Muscle of arm (tissue), 12 donors: Measurements from ENCODE around the gene KCNMB4. TPM values are rescaled to one million over a fixed set of nuclear protein-coding genes. Genes with fewer than 3 reads are reported as not detected.
"Not testable (repeated sequence)": the region's sequence is repeated elsewhere in the genome, so short reads cannot be mapped to it uniquely, and the experiment has no call there.

Experiments
- DNase-seq: peaks from one replicate; pipeline ENCODE4 v3.0.0-alpha.2; 2013
- polyA plus RNA-seq, 12 donors: library from polyadenylated mRNA; unstranded; fragments of 120-200 nt; gene quantifications; one replicate each; pipeline ENCODE4 v1.2.1, GENCODE V29; 2013; ENCODE audit not compliant: insufficient read length in 12 of 12

The KCNMB4 gene
- polyA plus RNA-seq, 12 donors = 7.1 to 19.1 (median 14.7) TPM; not detected in 1

DNA sequence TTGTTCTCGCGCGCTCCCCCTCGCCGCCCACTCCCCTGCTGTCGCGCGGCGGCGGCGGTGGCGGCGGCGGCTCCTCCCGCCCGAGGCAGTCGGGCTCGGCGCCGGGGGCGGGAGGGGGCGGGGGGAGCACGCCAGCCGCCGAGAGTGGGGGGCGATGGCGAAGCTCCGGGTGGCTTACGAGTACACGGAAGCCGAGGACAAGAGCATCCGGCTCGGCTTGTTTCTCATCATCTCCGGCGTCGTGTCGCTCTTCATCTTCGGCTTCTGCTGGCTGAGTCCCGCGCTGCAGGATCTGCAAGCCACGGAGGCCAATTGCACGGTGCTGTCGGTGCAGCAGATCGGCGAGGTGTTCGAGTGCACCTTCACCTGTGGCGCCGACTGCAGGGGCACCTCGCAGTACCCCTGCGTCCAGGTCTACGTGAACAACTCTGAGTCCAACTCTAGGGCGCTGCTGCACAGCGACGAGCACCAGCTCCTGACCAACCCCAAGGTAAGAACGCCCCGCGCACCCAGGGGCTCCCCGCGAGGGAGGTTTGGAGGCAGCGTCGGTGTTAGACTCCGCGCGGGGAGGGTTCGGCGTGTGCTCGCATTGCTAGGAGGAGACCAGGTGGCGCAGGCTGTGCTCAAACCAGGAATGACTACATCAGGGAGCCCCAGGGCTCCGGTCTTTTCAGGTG, 629 bp downstream of the KCNMB4 start:
- peak; percentile 45 for DNase-seq

DNA sequence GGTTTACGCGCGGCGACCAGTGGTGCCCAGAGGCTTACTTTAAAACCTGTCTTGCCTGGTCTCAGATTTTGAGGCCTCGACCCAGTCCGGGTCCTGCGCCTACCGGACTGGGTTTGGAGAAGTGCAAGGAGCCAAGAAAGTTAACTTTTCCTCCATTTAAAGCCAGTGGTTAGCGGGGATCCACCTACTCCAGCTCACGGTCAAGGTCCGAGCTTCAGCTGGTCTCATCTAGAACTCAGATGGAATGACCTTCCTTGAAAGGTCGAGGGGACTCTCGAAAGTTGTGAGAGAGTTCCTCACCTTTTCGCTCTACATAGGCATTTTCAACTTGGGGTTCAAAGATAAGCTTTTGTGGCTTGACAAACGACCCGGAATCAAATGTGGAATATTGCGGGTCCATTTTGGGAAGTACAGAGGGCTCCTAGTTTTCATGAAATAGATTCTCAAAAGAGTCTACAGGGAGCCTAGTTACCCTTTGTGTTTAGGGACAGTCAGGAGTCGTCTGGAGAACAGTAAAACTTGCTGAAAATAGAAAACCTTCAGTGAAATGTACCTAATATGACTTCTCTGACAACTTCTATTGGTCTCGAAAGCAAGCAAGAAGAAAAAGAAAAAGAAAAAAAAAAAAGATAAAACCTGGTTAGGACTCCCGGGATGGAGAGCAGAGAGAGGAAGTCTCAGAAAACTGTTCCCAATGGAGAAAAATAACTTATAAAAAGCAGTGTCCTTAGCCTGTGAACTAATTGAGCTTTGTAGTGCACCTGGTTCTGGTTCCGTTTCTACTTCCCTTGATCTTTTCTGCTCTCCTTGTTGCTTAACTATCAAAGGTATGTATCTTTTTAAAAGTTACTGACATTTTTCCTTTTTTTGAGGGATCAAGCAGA, 1.4 kb downstream of the KCNMB4 start:
- peak; percentile 25 for DNase-seq

DNA sequence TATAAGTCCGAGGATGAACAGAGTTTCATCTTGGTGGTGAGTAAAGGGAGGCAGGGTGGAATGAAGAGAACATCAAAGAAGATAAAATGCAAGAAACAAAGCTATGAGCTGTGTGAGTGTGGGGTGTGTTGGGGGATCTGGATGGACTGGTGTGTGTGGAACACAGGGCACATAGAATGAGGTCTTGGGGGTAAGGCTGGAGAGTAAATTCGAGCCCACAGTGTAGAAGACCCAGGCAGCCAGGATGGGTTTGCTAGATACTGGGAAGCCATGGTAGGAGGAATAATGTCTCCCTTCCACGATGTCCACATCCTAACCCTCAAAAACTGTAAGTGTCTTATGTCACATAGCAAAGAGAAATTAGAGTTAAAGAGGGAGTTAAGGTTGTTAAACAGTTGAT, 6.8 kb downstream of the KCNMB4 start:
- no peak for DNase-seq

DNA sequence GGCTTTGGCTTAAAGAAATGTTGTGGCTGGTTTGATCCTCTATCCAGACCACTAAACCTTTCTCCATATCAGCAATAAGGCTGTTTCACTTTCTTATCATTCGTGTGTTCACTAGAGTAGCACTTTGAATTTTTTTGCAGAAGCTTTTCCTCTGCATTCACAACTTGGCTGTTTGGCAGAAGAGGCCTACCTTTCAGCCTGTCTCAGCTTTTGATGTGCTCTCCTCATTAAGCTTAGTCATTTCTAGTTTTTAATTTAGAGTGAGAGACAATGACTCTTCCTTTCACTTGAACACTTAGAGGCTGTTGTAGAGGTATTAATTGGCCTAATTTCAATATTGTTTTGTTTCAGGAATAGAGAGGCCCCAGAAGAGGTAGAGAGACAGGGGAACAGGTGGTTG, 13.8 kb downstream of the KCNMB4 start:
- DNase-seq = no peak

DNA sequence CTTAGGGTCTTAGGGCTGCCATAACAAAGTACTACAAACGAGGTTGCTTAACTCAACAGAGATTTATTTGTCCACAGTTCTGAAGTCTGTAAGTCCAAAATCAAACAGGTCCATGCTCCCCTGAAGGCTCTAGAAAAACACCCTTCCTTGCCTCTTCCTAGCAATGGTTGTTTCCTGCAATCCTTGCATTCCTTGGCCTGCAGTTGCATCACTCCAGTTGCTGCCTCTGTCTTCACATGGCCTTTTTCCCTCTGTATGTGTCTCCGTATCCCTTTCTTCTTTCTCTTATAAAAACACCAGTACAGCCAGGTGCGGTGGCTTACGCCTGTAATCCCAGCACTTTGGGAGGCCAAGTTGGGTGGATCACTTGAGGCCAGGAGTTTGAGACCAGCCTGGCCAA, 17.4 kb downstream of the KCNMB4 start:
- no peak for DNase-seq

DNA sequence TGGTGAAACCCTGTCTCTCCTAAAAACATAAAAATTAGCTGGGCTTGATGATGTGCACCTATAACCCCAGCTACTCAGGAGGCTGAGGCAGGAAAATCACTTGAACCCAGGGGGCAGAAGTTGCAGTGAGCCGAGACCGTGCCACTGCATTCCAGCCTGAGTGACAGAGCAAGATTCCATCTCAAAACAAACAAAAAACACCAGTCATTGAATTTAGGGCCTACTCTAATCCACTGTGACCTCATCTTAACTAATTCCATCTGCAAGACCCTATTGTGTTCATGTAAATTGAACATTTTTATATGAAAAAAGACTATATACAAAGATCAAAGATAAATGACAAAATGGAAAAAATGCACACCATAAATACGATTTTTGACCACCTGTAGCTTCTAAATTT, 17.8 kb downstream of the KCNMB4 start:
- DNase-seq = no peak

DNA sequence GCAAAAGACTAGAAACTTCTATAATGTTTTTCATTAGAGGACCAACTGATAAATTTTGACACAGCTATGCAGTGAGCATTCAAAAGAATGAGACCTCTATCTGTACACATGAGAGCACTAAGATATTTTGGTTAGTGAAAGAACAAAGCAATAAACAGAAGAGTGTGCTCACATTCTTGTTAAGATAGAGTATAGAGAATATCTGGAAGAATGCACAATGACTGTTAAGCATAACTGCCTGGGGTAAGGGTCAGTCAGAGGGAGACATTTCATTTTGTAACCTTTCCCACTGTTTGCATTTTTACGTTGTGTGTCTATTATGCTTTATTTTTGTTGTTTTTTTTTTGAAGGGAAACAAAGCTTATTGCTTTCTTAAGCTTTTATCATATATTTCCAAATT, 20.7 kb downstream of the KCNMB4 start:
- no peak for DNase-seq

DNA sequence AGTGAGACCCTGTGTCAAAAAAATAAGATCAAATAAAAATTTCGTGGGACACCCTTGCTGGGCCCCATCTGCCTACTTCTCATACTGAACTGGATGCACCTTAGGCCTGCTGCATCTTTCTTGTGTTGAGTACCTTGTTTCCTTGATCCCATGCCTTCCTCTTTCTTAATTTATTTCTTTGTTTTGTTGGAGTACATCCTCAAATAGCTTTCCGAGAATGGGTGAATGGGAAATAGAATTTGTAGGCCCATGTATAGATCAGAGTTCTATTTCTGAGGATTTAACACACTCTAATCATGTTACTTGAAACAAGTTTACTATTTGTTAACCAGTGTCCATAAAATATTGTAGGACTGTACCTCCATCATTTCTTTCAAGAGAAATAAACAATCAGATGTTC, 23.6 kb downstream of the KCNMB4 start:
- no peak for DNase-seq

DNA sequence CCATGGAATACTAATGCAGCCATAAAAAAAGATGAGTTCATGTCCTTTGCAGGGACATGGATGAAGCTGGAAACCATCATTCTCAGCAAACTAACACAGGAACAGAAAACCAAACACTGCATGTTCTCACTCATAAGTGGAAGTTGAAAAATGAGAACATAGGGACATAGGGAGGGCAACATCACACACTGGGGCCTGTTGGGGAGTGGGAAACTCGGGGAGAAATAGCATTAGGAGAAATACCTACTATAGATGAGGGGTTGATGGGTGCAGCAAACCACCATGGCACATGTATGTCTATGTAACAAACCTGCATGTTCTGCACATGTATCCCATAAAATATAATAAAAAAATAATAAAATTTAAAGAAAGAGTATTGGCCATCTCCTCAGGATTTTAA, 26.5 kb downstream of the KCNMB4 start:
- not testable (repeated sequence) for DNase-seq

DNA sequence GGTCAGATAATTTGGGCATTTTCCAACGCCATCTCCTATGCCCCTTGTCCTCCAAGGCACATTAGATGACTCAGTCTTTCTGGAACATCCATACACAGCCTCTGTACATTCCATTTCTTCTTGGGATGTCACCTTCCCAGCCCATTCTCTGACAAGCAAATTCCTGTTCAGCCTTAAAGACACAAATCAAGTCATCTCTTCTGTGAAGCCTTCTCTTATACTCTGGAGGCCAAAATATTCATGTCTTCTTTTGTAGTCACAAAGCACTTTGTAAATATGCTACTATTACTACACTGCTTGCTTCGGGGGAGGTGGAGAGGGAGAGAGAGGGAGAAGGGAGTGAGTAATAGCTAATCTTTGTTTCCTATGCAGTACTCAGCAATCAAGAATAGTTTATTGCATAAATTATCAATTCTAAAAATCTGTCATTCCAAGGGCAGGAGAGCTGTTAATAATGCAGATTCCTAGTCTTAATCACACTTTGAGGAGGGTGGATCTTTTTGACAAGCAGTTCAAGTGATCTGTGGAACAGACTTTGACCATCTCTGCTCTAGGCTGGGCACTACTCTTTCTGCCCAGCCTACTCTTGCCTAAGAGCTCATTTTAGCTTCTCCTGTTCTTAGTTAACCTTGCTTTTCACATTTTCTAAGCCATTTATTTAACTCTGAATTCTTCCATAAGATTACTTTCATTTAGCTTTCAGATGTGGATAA, 27.9 kb downstream of the KCNMB4 start:
- DNase-seq = no peak

DNA sequence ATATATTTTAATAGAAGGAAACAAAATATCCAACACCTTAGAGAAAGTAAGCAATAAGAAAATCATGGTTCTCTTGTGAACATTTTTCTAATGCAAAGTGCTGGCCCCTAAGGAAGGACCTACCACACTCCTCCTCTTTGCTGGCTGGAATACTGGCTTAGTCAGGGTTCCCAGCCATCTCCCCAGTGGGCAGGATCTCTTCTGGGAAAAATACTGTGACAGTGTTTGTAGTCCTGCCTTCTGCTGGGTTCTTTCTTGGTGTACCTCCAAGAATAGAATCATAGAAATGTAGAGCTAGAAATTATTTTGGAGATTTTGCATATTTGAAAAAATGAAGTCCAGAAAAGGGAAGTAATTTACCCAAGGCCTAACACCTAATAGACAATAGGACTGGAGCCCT, 31.9 kb downstream of the KCNMB4 start:
- DNase-seq = no peak

DNA sequence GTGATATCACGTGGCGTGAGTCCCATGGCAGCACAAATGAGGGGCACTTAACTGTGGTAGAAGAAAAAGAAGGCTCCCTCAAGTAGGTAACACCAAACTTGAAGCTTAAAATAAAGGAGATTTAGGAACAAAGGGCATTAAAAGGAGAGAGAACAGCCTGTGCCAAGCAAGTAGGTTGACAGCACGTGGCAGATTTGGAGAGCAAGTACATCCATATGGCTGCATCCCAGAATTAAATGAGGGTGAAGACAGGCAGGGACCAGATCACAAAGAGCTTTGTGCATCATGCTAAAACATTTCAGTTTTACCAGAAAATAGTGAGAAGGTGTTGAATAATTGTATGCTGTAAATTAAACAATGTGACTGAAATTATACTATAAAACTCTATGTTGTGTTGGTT, 32.8 kb downstream of the KCNMB4 start:
- DNase-seq = no peak

DNA sequence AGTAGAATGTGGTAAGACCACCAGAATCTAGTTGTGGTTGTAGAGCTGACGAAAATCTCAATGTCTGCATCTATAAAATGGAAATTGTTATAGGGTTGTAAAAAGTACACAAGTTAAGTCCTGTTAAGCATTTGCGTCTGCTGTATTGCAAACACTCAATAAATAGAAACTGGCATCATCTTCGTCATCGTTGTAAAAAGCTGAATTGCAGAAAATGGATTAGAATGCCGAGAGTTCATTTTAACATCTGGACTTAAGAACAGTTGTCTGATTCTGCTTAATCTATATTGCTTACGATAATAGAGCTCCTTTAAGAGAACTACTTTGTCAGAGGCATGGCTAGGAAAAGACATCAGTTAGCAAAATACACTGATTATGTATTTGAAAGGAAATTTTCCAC, 33.2 kb downstream of the KCNMB4 start:
- DNase-seq = no peak

DNA sequence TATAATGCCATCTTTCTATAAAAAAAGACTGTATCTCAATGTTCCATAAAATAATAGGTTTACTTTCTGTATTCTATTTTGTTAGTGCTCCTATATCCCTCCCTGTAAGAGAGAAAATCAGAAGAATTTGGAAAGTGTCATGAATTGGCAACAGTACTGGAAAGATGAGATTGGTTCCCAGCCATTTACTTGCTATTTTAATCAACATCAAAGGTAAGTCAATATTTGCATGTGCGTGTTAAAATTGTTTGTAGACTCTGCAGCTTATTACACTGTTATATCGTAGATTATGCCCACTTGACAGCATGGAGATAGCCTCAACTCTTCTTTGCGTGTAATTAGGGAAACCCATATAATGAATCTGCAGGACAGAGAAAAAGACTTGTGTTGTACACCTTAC, 34.0 kb downstream of the KCNMB4 start:
- DNase-seq = no peak

DNA sequence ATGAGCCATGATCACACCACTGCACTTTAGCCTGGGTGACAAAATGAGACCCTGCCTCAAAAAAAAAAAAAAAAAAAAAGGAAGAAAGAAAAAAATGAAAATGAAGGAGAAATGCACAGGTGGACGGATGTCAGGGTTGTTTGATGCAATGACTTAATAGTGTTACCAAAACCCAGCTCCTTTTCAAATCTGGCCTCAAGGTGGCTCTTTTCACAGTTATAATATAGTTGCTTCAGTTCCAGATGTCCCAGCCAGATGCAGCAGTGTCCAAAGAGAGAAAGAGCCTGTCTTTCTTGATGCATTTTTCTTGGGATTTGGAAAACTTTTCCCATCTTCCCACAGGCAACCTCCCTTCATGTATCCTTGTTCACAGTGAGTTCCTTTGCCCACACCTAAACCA, 36.5 kb downstream of the KCNMB4 start:
- DNase-seq = no peak

DNA sequence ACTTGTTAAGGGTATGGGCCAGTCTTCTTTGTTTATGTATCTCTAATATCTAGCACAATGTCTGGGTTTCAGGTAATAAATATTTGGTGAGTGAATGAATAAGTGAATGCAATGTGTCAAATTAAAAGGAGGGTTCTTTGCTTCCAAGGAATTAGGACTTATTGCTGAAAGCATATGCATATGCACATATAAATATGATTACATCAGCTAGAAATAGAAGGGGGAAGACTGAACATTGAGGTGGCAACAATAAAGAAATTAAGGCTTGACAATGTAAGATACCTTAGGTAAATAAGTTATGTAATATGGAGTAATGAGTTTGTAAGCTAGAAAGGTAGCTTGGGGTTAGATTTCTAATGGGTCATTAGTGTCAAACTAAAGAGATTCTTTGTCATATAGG, 37.7 kb downstream of the KCNMB4 start:
- no peak for DNase-seq

DNA sequence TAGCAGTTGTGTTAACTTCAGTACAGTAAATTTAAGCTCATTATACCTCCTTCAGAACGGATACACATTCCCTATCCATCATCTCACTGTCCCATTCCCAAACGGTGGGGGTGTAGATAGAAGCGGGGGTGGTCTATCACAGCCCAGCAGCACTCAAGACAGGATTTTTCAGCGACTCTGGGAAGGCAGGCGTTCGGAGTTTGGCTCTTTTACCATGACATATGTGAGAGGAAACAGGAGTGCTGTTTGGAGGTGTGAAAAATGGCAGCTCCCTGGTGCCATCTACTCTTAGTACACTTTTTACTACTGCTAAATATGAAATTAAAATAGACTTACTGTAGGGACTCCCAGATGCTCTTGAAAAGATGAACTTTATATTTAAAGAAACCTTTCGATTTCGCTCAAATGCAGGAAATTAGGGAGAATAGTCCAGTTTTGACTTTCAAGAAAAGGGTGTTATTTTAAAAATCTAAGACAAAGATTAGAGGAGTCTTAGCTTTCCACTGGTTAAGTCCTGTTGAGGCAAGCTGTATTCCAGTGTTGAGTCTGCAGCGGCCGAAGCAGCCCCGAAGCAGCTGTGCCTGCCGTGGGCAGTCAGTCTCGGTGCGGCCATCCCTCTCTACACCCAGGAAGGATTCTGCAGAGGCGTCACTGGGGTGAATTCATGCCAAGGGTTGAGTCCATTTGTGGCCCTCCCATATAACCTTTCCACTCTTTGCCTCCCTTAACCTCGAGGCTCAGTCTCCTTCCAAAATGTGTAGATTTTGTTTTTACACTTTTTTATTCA, 42.1 kb downstream of the KCNMB4 start:
- no peak for DNase-seq

DNA sequence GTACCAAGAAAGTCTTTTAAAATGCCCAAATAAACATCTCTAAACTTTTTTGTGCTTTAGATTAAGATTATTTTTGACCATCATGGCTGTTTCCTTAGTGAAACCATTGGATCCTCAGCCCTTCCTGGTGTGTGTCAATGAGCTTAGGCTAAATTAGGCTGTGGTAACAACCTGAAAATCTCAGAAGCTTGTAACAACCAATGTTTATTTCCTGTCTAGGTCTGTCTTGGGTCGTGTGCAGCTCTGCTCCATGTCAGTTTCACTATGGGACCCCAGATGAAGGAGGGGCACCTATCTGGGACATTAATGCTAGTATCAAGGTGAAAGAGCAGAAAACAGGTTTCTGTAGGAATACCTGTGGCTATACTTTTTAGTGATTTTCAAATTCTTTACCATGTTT, 49.9 kb downstream of the KCNMB4 start:
- DNase-seq = no peak

DNA sequence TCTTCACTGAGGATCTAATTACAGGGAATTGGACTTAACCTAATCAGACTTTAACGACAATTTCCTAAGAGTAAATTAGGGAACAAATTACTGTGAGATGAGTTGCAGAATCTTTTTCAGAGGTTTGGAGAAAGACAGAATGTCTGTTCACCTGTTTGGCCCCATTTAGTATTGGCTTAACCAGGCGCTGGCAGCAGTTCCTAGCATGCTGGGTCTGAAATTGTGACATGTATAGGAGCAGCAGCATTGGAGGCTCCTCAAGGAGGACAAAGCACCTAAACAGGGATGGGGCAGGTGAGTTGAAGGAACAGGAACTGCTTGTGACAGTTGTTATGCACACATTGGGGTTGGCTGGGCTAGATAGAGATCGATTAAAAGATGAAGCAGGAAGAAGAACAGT, 51.0 kb downstream of the KCNMB4 start:
- no peak for DNase-seq

DNA sequence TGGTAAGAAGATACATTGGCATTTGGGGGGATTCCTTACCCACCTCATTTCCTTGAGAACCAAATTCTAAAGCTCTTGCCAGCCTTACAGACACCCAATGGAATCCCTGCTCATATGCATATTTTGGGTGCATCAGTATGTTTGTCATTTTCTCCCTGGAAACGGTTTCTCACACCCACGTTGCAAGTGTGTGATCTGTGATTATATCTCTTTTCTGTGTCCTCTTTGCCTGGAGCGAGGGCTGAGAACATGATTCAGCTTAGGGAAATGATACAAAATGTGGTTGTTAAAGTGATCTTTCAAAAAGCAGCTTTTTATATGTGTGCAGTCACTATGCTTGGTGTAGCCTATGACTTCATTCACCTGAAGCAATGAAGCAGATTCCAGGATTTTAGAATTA, 52.0 kb downstream of the KCNMB4 start:
- DNase-seq = no peak

DNA sequence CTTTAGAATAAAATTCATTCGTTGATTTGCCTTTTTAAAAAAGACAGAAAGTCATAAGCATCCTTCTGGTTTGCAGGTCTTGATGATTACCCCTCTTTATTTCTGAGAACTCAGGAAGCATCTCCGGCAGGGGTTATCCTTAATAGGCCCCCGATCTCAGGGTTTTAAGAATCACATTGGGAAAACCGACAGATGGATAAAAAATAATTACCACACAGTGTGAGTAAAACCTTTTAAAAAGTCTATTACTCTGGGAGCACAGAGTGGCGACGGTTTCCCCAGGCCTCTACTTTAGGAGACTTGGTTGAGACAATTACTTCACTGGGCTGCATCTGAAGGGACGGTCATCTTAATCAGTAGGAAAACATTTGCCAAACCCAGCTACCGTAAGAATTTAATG, 56.5 kb downstream of the KCNMB4 start:
- no peak for DNase-seq

DNA sequence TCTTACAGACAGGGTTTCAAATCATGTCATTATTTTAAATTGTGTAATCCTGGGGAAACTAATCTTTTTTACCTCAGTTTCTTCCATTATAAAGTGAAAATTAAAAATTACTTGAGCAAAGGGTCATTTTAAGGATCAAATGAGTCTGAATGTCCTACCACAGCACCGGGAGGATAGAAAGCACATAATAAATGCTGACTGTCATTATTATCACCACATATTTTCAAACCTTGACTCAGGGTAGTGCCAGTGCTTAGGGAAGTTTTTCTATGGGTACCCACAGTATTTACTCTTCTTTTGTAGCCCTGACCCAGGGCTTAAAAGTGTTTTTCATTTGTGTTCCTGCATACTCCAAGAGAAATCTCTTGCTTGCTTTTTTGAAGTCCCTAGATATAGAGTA, 60.5 kb downstream of the KCNMB4 start:
- no peak for DNase-seq
